IPS DF 19.7 (cell line): ENCODE data around the gene NPPB.

Experiments used
- DNase-seq: peaks from one replicate; pipeline ENCODE4 v3.0.0-alpha.2; 2013; ENCODE audit warnings: low read depth, low spot score

NPPB gene

DNA sequence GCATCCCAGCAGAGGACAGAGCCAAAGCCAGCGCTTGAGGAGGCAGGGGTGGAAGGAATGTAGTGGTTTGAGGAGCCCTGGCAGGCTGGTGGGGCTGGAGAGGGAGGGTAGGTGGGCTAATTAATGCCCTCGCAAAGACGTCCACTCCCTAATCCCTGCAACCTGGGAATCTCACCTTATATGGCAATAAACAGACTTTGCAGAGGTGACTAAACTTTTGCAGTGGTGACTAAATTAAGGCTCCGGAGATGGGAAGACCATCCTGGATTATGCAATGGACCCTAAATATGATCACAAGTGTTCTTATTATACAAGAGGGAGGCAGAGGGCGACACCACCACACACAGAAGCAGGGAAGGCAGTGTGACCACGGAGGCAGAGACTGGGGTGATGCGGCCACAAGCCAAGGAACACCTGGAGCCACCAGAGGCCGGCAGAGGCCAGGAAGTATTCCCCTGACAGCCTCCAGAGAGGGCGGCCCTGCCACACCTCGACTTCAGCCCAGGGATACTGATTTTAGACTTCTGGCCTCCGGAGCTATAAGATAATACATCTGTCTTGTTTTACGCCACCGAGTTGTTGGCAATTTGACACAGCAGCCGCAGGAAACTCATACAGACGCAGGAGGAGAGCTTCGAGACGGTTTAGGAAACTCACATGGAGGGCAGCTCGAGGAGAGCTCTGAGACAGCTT, 23.1 kb upstream of the NPPB start:
- no peak for DNase-seq

GRCh38 chr1:11880911-11881748, 22.4 kb upstream of the NPPB start:
- no peak for DNase-seq

DNA sequence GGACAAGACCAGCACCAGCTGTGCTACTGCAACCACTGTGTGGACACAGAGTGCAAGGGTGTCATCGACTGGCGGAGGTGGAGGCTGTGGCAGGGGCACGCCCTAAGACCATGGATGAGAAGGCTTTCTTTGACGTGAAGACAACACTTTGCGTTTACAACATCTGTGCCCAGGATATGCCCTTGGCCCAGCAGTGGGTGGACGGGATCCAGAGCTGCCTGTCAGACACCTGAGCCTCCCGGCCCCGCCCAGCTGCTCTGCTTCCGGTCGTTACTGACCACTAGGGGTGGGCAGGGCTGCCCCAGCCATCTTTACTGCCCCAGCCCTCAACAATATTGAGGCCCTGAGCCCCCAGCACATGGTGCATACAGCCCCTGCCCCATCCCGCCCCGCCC, 21.4 kb upstream of the NPPB start:
- no peak for DNase-seq

- DNase-seq = no peak
Measured at GRCh38 chr1:11879311-11880180, 20.8 kb upstream of the NPPB start.

- no peak for DNase-seq
Measured at GRCh38 chr1:11878891-11879190, 20.1 kb upstream of the NPPB start.

- no peak for DNase-seq
Measured at GRCh38 chr1:11878081-11878890, 19.5 kb upstream of the NPPB start.

GRCh38 chr1:11877074-11877473, 18.3 kb upstream of the NPPB start:
- DNase-seq = no peak

- DNase-seq = no peak
Measured at GRCh38 chr1:11875094-11875493, 16.3 kb upstream of the NPPB start.

DNA sequence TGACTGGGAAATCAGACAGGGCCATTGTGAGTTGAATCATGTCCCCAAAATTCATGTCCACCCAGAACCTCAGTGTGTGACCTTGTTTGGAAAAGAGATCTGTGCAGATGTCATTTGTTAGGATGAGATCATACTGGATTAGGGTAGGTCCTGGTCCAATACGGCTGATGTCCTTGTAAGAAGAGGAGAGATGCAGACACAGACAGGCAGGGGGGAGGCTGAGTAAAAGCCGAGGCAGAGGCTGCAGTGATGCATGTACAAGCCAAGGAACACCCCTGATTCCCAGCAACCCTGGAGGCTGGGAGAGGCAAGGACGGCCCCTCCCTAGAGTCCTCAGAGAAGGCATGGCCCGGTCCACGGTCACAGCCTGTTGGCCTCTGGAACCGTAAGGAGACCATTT, 15.9 kb upstream of the NPPB start:
- DNase-seq = no peak

- no peak for DNase-seq
Measured at GRCh38 chr1:11874258-11874562, 15.5 kb upstream of the NPPB start.

GRCh38 chr1:11873395-11874257, 14.9 kb upstream of the NPPB start:
- no peak for DNase-seq

DNA sequence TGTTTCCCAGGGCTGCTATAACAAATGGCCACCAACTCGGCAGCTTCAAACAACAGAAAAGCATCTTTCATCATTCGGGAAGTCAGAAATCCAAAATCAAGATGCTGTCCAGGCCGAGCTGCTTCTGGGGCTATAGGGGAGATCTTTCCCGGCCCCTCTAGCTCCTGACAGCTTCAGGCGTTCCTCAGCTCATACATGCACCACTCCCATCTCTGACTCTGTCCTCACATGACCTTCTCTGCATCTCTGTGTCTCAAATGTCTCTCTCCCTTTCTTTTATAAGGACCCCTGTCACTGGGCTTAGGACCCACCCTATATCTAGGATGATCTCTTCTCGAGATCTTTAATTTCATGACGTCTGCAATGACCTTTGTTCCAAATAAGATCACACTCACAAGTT, 13.8 kb upstream of the NPPB start:
- no peak for DNase-seq

DNA sequence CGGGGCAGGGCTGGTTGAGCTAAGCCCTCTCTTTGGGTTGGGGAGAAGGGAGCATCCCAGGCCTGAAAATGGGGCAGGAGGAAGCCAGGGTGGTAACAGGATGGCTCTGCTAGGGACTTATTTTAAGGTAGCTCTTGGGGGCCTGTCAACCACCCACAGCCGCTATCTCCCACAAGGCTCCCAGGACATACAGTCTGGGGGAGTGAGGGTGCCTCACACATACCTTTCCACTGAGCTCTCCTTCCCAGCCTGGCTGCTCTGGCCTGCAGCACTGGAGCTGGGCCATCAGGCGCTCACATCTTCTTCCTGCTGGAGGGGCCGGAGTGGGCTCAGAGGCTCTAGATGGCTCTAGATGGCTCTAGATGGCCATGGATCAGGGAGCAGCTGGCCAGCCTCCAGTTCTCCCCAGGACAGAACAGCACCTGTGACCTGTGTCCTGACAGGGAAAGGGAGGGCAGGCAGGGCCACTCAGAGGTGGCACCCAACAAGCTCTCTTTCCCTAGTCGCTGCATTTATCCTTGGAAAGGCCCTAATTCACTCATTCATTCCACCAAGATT, 11.0 kb upstream of the NPPB start:
- no peak for DNase-seq

DNA sequence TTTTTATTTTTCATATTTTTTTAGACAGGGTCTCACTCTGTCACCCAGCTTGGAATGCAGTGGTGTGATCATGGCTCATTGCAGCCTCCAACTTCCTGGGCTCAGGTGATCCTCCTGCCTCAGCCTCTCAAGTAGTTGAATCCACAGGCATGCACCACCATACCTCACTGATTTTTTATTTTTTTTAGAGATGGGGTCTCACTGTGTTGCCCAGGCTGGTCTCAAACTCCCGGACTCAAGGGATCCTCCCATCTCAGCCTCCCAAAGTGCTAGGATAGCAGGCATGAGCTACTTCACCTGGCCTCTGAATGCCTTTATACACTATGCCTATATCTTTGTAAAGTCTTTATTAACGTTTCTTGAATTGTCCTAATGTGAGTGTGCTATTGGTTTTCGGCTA, 10.4 kb upstream of the NPPB start:
- no peak for DNase-seq

DNA sequence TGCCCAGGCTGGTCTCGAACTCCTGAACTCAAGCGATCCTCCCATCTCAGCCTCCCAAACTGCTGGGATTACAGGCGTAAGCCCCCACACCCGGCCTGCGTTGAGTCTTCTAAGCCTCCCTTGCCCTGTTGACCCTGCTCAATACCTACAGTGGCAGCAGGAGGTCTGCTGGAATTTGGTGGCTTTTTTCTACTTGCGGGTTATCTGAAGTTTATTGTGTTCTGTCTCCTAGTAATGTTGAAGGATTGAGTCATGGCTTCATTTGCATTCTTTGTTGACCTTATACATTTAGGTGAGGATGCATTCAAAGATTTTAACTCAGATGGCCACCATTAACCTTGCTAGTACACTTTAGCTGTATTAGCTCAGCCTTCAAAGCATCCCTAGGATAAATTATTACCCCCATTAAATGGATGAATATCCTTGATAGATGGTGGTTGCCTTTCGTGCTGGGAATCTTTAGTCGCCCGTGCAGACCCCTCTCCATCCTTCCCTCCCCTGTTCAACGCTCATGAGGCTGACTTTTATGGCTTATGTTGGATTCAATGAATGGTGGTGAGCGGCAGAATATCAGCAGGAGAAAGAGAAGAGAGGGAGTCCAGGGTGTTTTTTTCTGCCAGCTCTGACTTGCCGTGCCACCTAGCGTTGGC, 9.7 kb upstream of the NPPB start:
- no peak for DNase-seq

DNA sequence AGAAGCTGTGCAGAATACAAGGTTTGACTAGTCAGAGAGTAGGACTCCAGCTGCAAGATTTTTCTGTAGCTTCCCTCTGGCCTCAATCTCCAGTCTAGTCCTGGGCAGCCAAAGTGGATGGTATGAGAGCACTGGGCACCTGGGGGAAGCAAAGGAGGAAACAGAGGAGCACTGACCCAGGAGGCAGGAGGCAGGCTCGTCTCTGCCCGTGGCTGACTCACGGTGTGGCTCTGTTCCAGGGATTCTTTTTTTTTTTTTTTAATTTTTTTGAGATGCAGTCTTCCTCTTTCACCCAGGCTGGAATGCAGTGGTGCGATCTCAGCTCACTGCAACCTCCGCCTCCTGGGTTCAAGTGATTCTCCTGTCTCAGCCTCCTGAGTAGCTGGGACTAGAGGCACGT, 4.1 kb upstream of the NPPB start:
- no peak for DNase-seq

- no peak for DNase-seq
Measured at GRCh38 chr1:11860587-11860986, 1.8 kb upstream of the NPPB start.

- DNase-seq = no peak
Measured at GRCh38 chr1:11860083-11860482, 1.3 kb upstream of the NPPB start.

DNA sequence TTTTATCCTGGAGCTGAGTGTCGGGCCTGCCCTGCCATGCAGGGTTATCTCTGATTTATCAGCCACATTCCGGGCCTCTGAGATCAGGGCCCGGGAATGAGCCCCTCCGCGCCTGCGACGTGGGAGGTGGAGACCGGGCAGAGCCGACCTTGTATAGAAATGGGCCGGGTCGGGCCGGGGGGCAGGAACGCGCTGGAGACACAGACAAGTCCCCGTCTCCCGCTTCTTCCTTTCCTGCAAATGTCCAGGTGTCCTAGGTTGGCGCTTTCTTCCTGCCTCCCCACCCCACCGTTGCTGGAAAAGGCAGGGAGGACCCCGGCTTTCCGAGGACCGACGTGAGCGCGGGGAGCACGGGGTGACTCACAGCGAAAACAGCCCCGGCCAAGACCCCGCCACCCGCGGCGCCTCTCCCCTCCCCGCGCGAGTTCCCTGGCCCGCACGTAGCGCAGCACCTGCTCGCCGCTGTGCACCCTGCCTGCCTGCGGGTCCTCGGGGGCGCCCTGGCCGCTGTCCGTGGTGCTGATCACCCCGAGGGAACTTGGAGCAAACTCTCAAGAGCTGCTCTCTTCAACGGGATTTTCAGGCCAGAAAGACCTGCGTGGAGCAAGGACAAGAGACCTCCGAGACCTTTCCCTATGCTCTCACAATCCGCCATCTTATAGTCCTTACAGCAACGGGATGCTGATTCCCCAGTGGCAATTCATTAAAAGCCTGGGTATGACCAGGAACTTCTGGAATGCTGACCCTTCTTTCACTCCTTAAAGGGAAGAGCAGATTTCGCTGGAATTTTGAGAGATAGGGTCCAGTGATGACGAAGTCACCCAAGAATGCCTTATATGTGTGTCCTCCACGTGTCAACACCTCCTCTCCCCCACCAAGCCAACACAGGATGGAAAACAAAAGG, 475 bp upstream of the NPPB start:
- no peak for DNase-seq
